Measurements from ENCODE around the gene AFTPH.

The AFTPH gene

GRCh38 chr2:64605026-64605471, 80.9 kb downstream of the AFTPH start:
- ChIA-PET POLR2A (no interaction called here), CTCF (interaction anchor here (0.7 to 3.5 kb wide), 8 partner anchors 9 to 283 kb away, joined by 3 to 16 read pairs (median 4); no protein-coding TSS in a partner anchor)
- no peak for TF ChIP-seq CTCF (IDR thresholded peaks at IDR 0.05; ENCODE audit: insufficient read depth, low read length, missing control alignments)
- DNase-seq (ENCODE audit: low read depth, low spot score) = peak; percentile 63
- no peak overlapping the region for H3K4me3 ChIP-seq (ENCODE audit: low read depth, low read length)

- no peak overlapping the region for H3K4me3 ChIP-seq (ENCODE audit: low read depth, low read length)
- ChIA-PET CTCF (interaction anchor here (0.7 to 4.4 kb wide), 8 partner anchors 8 to 270 kb away, joined by 3 to 29 read pairs (median 6); no protein-coding TSS in a partner anchor), POLR2A (no interaction called here)
- no peak for DNase-seq (ENCODE audit: low read depth, low spot score)
- no peak for TF ChIP-seq CTCF (IDR thresholded peaks at IDR 0.05; ENCODE audit: insufficient read depth, low read length, missing control alignments)
These were observed 81.9 kb downstream of the AFTPH start for GRCh38 chr2:64605991-64606478.

- DNase-seq (ENCODE audit: low read depth, low spot score) = no peak
- CTCF ChIA-PET = interaction anchor here (0.8 to 4.4 kb wide), 7 partner anchors 10 to 276 kb away, joined by 3 to 29 read pairs (median 7); no protein-coding TSS in a partner anchor
- POLR2A ChIA-PET = no interaction called here
- H3K4me3 ChIP-seq (ENCODE audit: low read depth, low read length) = no peak overlapping the region
- TF ChIP-seq CTCF (IDR thresholded peaks at IDR 0.05; ENCODE audit: insufficient read depth, low read length, missing control alignments) = no peak
These were observed 82.6 kb downstream of the AFTPH start for GRCh38 chr2:64606479-64607363.

GRCh38 chr2:64607381-64608304, 83.5 kb downstream of the AFTPH start:
- DNase-seq (ENCODE audit: low read depth, low spot score) = no peak
- H3K4me3 ChIP-seq (ENCODE audit: low read depth, low read length) = no peak overlapping the region
- ChIA-PET CTCF (interaction anchor here (0.8 to 4.4 kb wide), 10 partner anchors 7 to 277 kb away, joined by 3 to 29 read pairs (median 6); no protein-coding TSS in a partner anchor), POLR2A (no interaction called here)
- no peak for TF ChIP-seq CTCF (IDR thresholded peaks at IDR 0.05; ENCODE audit: insufficient read depth, low read length, missing control alignments)

GRCh38 chr2:64608867-64609226, 84.7 kb downstream of the AFTPH start:
- H3K4me3 ChIP-seq (ENCODE audit: low read depth, low read length) = no peak overlapping the region
- no peak for TF ChIP-seq CTCF (IDR thresholded peaks at IDR 0.05; ENCODE audit: insufficient read depth, low read length, missing control alignments)
- ChIA-PET POLR2A (no interaction called here), CTCF (interaction anchor here (0.8 to 4.4 kb wide), 7 partner anchors 9 to 258 kb away, joined by 3 to 29 read pairs (median 3); no protein-coding TSS in a partner anchor)
- DNase-seq (ENCODE audit: low read depth, low spot score) = no peak

Measured in AG04449 (cell line).